ENCODE measurements around the gene ANKRD28.

- TF ChIP-seq CTCF (conservative IDR thresholded peaks at IDR 0.05; ENCODE audit: low read length) (no peak), EZH2phosphoT487 (IDR thresholded peaks at IDR 0.05; ENCODE audit: borderline replicate concordance) (no peak)
These were observed 23.1 kb upstream of the ANKRD28 start for GRCh38 chr3:15820911-15821310.
